HL-60 (cell line): ENCODE results near the gene TFAP2A.

ENCODE experiments used
- DNase-seq, 2 experiments: peaks; one replicate each; pipeline ENCODE4 v3.0.0-alpha.2; 2010 to 2020; ENCODE audit warnings: low read depth in 1 of 2, low spot score in 1 of 2
- H3K27ac ChIP-seq: fragments of 250-450 bp; sonication (Bioruptor Pico); replicated peaks from 2 replicates; pipeline ENCODE4 v1.5.1; 2020; ENCODE audit warnings: mild to moderate bottlenecking, moderate library complexity
- H3K27me3 ChIP-seq: fragments of 250-450 bp; sonication (Bioruptor Pico); 2 replicates; pipeline ENCODE4 v1.5.1; 2021; ENCODE audit warnings: mild to moderate bottlenecking, moderate library complexity; ENCODE audit not compliant: insufficient read depth, poor library complexity, severe bottlenecking
- H3K4me3 ChIP-seq: replicated peaks from 2 replicates; pipeline ENCODE4 v1.5.1; 2011; ENCODE audit warnings: mild to moderate bottlenecking, control low read depth, low read length; ENCODE audit not compliant: insufficient read depth
- GABPA ChIP-seq: IDR thresholded peaks from 2 replicates; pipeline ENCODE4 v1.6.1; 2012; ENCODE audit warnings: low read depth
- POLR2AphosphoS5 ChIP-seq: IDR thresholded peaks from 2 replicates; pipeline ENCODE4 v1.6.1; 2012; ENCODE audit warnings: low read depth
- SPI1 ChIP-seq: IDR thresholded peaks from 2 replicates; pipeline ENCODE4 v1.6.1; 2012; ENCODE audit warnings: low read depth, mild to moderate bottlenecking, borderline replicate concordance
- TF ChIP-seq, protein P1 (sequence below): IDR thresholded peaks from 2 replicates; pipeline ENCODE4 v1.6.1; 2012; ENCODE audit warnings: low read depth; ENCODE audit not compliant: insufficient replicate concordance
- TF ChIP-seq, protein P2 (sequence below): IDR thresholded peaks from one replicate; pipeline ENCODE4 v1.5.1; 2011; ENCODE audit warnings: low read length, control low read depth, inconsistent platforms; ENCODE audit not compliant: insufficient read depth

TFAP2A gene

DNA sequence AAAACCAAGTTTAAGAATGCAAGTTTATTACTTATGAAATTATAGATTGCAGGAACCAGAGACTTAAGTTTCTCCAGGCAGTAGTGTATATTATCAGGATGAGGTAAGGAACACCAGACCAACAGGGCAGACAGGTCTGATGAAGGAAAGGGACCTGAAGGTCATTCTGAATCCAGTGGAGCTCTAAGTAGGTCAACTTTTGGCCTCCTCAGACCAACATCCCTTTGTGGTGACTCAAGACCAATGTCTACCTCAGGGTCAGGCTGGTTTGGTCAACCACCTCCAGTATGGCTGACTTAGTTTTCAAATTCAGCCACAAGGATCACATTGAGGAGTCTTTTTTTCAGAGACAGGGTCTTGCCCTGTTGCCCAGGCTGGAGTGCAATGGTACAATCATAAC is 38.7 kb upstream of the TFAP2A start:
- no peak for DNase-seq
- no peak overlapping the region for H3K4me3 ChIP-seq
- no peaks in the 10 kb centered on the region for H3K27me3 ChIP-seq
- no peak overlapping the region for H3K27ac ChIP-seq
- TF ChIP-seq POLR2AphosphoS5 (no peak), GABPA (no peak), SPI1 (no peak)
- TF ChIP-seq, protein P1, sequence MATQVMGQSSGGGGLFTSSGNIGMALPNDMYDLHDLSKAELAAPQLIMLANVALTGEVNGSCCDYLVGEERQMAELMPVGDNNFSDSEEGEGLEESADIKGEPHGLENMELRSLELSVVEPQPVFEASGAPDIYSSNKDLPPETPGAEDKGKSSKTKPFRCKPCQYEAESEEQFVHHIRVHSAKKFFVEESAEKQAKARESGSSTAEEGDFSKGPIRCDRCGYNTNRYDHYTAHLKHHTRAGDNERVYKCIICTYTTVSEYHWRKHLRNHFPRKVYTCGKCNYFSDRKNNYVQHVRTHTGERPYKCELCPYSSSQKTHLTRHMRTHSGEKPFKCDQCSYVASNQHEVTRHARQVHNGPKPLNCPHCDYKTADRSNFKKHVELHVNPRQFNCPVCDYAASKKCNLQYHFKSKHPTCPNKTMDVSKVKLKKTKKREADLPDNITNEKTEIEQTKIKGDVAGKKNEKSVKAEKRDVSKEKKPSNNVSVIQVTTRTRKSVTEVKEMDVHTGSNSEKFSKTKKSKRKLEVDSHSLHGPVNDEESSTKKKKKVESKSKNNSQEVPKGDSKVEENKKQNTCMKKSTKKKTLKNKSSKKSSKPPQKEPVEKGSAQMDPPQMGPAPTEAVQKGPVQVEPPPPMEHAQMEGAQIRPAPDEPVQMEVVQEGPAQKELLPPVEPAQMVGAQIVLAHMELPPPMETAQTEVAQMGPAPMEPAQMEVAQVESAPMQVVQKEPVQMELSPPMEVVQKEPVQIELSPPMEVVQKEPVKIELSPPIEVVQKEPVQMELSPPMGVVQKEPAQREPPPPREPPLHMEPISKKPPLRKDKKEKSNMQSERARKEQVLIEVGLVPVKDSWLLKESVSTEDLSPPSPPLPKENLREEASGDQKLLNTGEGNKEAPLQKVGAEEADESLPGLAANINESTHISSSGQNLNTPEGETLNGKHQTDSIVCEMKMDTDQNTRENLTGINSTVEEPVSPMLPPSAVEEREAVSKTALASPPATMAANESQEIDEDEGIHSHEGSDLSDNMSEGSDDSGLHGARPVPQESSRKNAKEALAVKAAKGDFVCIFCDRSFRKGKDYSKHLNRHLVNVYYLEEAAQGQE = no peak
- TF ChIP-seq, protein P2, sequence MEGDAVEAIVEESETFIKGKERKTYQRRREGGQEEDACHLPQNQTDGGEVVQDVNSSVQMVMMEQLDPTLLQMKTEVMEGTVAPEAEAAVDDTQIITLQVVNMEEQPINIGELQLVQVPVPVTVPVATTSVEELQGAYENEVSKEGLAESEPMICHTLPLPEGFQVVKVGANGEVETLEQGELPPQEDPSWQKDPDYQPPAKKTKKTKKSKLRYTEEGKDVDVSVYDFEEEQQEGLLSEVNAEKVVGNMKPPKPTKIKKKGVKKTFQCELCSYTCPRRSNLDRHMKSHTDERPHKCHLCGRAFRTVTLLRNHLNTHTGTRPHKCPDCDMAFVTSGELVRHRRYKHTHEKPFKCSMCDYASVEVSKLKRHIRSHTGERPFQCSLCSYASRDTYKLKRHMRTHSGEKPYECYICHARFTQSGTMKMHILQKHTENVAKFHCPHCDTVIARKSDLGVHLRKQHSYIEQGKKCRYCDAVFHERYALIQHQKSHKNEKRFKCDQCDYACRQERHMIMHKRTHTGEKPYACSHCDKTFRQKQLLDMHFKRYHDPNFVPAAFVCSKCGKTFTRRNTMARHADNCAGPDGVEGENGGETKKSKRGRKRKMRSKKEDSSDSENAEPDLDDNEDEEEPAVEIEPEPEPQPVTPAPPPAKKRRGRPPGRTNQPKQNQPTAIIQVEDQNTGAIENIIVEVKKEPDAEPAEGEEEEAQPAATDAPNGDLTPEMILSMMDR = no peak

DNA sequence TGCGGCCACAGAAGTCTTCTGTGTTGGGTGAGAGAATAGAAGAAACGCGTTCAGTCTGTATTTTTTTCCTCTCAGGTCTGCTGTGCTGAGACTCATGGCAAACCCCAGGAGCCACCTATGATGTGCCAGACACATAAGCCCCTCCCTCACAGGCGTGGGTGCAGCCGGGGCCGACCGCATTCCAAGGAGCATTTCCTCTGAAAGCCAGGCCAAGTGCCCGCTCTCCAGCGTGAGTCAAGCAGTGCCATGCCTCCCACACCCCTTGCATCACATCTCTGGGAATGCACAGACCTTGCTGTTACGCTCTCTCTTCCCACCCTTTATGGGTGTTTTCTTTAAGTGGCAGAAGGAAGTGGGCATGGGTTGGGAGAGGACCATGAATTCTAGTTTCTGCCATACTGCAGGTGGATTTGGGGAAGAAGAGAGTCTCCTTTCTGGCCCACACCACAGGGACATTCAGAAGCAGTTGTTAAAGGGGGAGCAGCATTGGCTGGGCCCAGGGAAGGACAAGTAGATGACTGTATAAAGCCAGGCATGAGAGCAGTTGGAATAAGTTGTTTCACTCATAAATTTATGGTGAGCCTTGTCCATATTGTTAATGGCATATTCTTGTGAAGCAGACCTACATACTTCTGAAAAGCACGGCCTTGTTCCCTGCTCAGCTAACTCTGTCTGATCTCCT is 37.1 kb upstream of the TFAP2A start:
- DNase-seq = no peak
- Histone ChIP-seq H3K4me3 (no peak overlapping the region), H3K27me3 (no peaks in the 10 kb centered on the region), H3K27ac (no peak overlapping the region)
- TF ChIP-seq, protein P1 = no peak
- TF ChIP-seq SPI1 (no peak), POLR2AphosphoS5 (no peak), GABPA (no peak)
- TF ChIP-seq, protein P2 = no peak

DNA sequence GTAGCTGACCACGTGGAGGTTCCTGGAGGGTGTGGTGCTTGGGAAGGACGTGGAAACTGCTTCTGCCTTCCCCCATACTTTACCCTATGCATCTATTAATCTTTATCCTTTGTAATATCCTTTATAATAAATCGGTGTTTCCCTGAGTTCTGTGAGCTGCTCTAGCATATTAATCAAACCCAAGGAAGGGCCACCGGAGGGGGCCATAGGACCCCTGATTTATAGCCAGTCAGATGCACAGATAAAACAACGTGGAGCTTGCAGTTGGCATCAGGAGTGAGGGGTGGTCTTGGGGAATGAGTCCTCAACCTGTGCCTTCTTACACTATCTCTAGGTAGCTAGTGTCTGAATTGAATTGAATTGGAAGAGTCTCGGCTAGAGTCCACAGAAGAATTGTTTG is 36.5 kb upstream of the TFAP2A start:
- TF ChIP-seq POLR2AphosphoS5 = no peak
- TF ChIP-seq, protein P2 = no peak
- TF ChIP-seq, protein P1 = no peak
- no peak for TF ChIP-seq GABPA
- Histone ChIP-seq H3K27ac (no peak overlapping the region), H3K4me3 (no peak overlapping the region), H3K27me3 (no peaks in the 10 kb centered on the region)
- no peak for DNase-seq
